Measurements from ENCODE around the gene ANKRD33B. TPM values are rescaled to one million over a fixed set of nuclear protein-coding genes. Genes with fewer than 3 reads are reported as not detected.

The ANKRD33B gene
- polyA plus RNA-seq, 3 donors: 0.05 TPM; not detected in 2

- H3K79me2 ChIP-seq (ENCODE audit: insufficient read depth, low read length): peaks cover 5% of the 10 kb centered on the region
- DNase-seq: no peak
- peaks cover 40% of the 10 kb centered on the region for H3K4me1 Mint-ChIP-seq
Measured at GRCh38 chr5:10586555-10586954, 22.7 kb downstream of the ANKRD33B start.

GRCh38 chr5:10588109-10588775 lies 24.4 kb downstream of the ANKRD33B start:
- H3K9me3 ChIP-seq (replicated peaks in 1 of 2; ENCODE audit: control insufficient read depth in 1 of 2, insufficient read depth in 1 of 2, low read length in 2 of 2): no peaks in the 10 kb centered on the region
- H3K4me3 ChIP-seq (replicated peaks in 1 of 3; ENCODE audit: low read depth in 2 of 3, low read length in 3 of 3): no peak overlapping the region
- H3K36me3 ChIP-seq (replicated peaks in 1 of 2; ENCODE audit: control insufficient read depth in 1 of 2, insufficient read depth in 2 of 2, low read length in 2 of 2): no peaks in the 10 kb centered on the region
- peaks cover 3 to 4% of the 10 kb centered on the region in 2 donors for H3K36me3 Mint-ChIP-seq
- peaks cover 35% of the 10 kb centered on the region for H3K4me1 Mint-ChIP-seq
- no peaks in the 10 kb centered on the region for H4K20me1 ChIP-seq (ENCODE audit: insufficient read depth, low read length)
- 93% methylated on average over 3 of the region's 8 CpGs for WGBS (ENCODE audit: insufficient coverage)
- H3K9me3 Mint-ChIP-seq: peaks cover 0 to 5% (median 3%) of the 10 kb centered on the region in 7 donors
- H3K27me3 Mint-ChIP-seq (ENCODE audit: low read depth in 3 of 3): peaks cover 0 to 10% (median 0%) of the 10 kb centered on the region in 3 donors
- no peak overlapping the region for H3K27ac ChIP-seq (ENCODE audit: low read depth in 1 of 2, low read length in 2 of 2)
- no peak for TF ChIP-seq CTCF (IDR thresholded peaks at IDR 0.05)
- H3K27me3 ChIP-seq (ENCODE audit: control insufficient read depth in 2 of 2, insufficient read depth in 2 of 2, low read length in 2 of 2): no peaks in the 10 kb centered on the region
- no peak overlapping the region for H3K27ac Mint-ChIP-seq
- H3K9ac ChIP-seq (ENCODE audit: insufficient read depth, low read length, poor library complexity, severe bottlenecking): no peak overlapping the region
- no peak for DNase-seq
- peak overlapping the region; percentile 27 for H3K4me2 ChIP-seq (replicated peaks; ENCODE audit: extremely low read depth, low read length, poor library complexity, severe bottlenecking)
- H3K4me1 ChIP-seq (ENCODE audit: control insufficient read depth in 1 of 2, insufficient read depth in 2 of 2, low read length in 2 of 2): peaks cover 18 to 21% of the 10 kb centered on the region in 2 donors
- no peak overlapping the region for H3K4me3 Mint-ChIP-seq
- intact Hi-C loops (cut with micrococcal nuclease): no loop called here
- peaks cover 5% of the 10 kb centered on the region for H3K79me2 ChIP-seq (ENCODE audit: insufficient read depth, low read length)
- H2AFZ ChIP-seq (ENCODE audit: insufficient read depth, low read depth, low read length, poor library complexity, severe bottlenecking): peak overlapping the region; percentile 30

More at GRCh38 chr5:10586555-10586954, 22.7 kb downstream of the ANKRD33B start:
- H3K9me3 Mint-ChIP-seq: peaks cover 0 to 5% (median 3%) of the 10 kb centered on the region in 7 donors
- no peak overlapping the region for H3K27ac Mint-ChIP-seq
- Histone ChIP-seq H3K27me3 (ENCODE audit: control insufficient read depth in 2 of 2, insufficient read depth in 2 of 2, low read length in 2 of 2) (no peaks in the 10 kb centered on the region), H4K20me1 (ENCODE audit: insufficient read depth, low read length) (no peaks in the 10 kb centered on the region), H3K27ac (ENCODE audit: low read depth in 1 of 2, low read length in 2 of 2) (no peak overlapping the region), H3K4me2 (replicated peaks; ENCODE audit: extremely low read depth, low read length, poor library complexity, severe bottlenecking) (no peak overlapping the region), H3K36me3 (replicated peaks in 1 of 2; ENCODE audit: control insufficient read depth in 1 of 2, insufficient read depth in 2 of 2, low read length in 2 of 2) (no peaks in the 10 kb centered on the region), H3K9me3 (replicated peaks in 1 of 2; ENCODE audit: control insufficient read depth in 1 of 2, insufficient read depth in 1 of 2, low read length in 2 of 2) (no peaks in the 10 kb centered on the region), H3K4me1 (ENCODE audit: control insufficient read depth in 1 of 2, insufficient read depth in 2 of 2, low read length in 2 of 2) (peaks cover 21 to 25% of the 10 kb centered on the region in 2 donors), H2AFZ (ENCODE audit: insufficient read depth, low read depth, low read length, poor library complexity, severe bottlenecking) (no peak overlapping the region), H3K9ac (ENCODE audit: insufficient read depth, low read length, poor library complexity, severe bottlenecking) (no peak overlapping the region), H3K4me3 (replicated peaks in 1 of 3; ENCODE audit: low read depth in 2 of 3, low read length in 3 of 3) (no peak overlapping the region)
- H3K4me3 Mint-ChIP-seq: no peak overlapping the region
- peaks cover 0 to 11% (median 0%) of the 10 kb centered on the region in 3 donors for H3K27me3 Mint-ChIP-seq (ENCODE audit: low read depth in 3 of 3)
- H3K36me3 Mint-ChIP-seq: peaks cover 4 to 5% of the 10 kb centered on the region in 2 donors
- intact Hi-C loops (cut with micrococcal nuclease): no loop called here
- no peak for TF ChIP-seq CTCF (IDR thresholded peaks at IDR 0.05)
- WGBS (ENCODE audit: insufficient coverage): 89% methylated on average over 1 of the region's 1 CpG

Measured in CD14-positive monocyte (primary cell).